Stomach (tissue), 4 donors: Measurements from ENCODE around the gene KLRD1.

ENCODE experiments used
- EP300 ChIP-seq: sonication (generic); formaldehyde crosslinking; IDR thresholded peaks from one replicate; pipeline ENCODE4 v1.6.1; 2017; ENCODE audit warnings: antibody characterized with exemption
- POLR2A ChIP-seq, 4 donors: fragments of 450-650 bp; IDR thresholded peaks; one replicate each; pipeline ENCODE4 v1.6.1; 2016; ENCODE audit warnings: antibody characterized with exemption in 4 of 4, control low read depth in 2 of 4, mild to moderate bottlenecking in 1 of 4, moderate library complexity in 1 of 4
- TF ChIP-seq, protein P1 (sequence below), 7 experiments: fragments of 450-650 bp in 4 of 7; fragments of 200-600 bp in 3 of 7; sonication (generic) in 3 of 7; IDR thresholded peaks; one replicate each; pipeline ENCODE4 v1.5.1; 2016 to 2019; ENCODE audit warnings: antibody characterized with exemption in 7 of 7, control low read depth in 2 of 7, mild to moderate bottlenecking in 1 of 7

DNA sequence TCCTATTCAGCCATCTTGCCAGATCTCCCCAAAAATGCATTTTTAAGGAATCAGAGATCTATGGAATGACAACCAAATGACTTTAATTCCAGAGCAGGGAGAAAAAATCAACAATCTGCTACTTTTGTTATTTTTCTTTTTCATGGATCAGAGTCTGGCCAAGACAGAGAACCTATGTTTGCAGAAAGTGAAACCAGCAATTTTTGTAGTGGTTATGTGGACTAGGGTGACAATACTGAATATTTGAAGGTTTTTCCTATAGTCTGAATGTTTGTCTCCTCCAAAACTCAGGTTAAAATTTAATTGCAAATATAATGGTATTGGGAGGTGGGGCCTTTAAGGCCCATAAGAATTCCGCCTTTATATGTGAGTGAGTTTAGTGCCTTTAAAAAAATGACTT is 51.3 kb downstream of the KLRD1 start:
- TF ChIP-seq, protein P1, sequence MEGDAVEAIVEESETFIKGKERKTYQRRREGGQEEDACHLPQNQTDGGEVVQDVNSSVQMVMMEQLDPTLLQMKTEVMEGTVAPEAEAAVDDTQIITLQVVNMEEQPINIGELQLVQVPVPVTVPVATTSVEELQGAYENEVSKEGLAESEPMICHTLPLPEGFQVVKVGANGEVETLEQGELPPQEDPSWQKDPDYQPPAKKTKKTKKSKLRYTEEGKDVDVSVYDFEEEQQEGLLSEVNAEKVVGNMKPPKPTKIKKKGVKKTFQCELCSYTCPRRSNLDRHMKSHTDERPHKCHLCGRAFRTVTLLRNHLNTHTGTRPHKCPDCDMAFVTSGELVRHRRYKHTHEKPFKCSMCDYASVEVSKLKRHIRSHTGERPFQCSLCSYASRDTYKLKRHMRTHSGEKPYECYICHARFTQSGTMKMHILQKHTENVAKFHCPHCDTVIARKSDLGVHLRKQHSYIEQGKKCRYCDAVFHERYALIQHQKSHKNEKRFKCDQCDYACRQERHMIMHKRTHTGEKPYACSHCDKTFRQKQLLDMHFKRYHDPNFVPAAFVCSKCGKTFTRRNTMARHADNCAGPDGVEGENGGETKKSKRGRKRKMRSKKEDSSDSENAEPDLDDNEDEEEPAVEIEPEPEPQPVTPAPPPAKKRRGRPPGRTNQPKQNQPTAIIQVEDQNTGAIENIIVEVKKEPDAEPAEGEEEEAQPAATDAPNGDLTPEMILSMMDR (IDR thresholded peaks at IDR 0.05), result no peak
- TF ChIP-seq POLR2A (IDR thresholded peaks at IDR 0.05) (no peak), EP300 (no peak)
